IgD-negative memory B cell (primary cell): Measurements from ENCODE around the gene LBX2. TPM values are rescaled to one million over a fixed set of nuclear protein-coding genes. Genes with fewer than 3 reads are reported as not detected.

ENCODE experiments used
- H3K27ac Mint-ChIP-seq, 3 donors: one replicate each; pipeline ENCODE4 v1.8.0; 2020 to 2022; ENCODE audit warnings: mild to moderate bottlenecking in 3 of 3, mixed read lengths in 3 of 3, moderate library complexity in 1 of 3
- H3K27me3 Mint-ChIP-seq: one replicate; pipeline ENCODE4 v1.8.0; 2021; ENCODE audit warnings: mixed read lengths
- H3K36me3 Mint-ChIP-seq: one replicate; pipeline ENCODE4 v1.8.0; 2020; ENCODE audit warnings: mild to moderate bottlenecking, mixed read lengths
- H3K4me1 Mint-ChIP-seq, 3 donors: one replicate each; pipeline ENCODE4 v1.8.0; 2020 to 2022; ENCODE audit warnings: mixed read lengths in 3 of 3, mild to moderate bottlenecking in 1 of 3
- H3K4me3 Mint-ChIP-seq, 4 donors: one replicate each; pipeline ENCODE4 v1.8.0; 2020 to 2022; ENCODE audit warnings: mild to moderate bottlenecking in 4 of 4, mixed read lengths in 4 of 4, moderate library complexity in 3 of 4
- H3K9me3 Mint-ChIP-seq, 3 donors: one replicate each; pipeline ENCODE4 v1.8.0; 2020 to 2021; ENCODE audit warnings: mixed read lengths in 3 of 3, mild to moderate bottlenecking in 1 of 3
- polyA plus RNA-seq: library from polyadenylated mRNA; unstranded; fragments of 300-500 nt; fragmentation: Illumina TruSeq; gene quantifications from one replicate; pipeline ENCODE4 v1.2.3, GENCODE V29; 2021

LBX2 gene
- polyA plus RNA-seq, 1 donor from 2014 or later, result not detected

DNA sequence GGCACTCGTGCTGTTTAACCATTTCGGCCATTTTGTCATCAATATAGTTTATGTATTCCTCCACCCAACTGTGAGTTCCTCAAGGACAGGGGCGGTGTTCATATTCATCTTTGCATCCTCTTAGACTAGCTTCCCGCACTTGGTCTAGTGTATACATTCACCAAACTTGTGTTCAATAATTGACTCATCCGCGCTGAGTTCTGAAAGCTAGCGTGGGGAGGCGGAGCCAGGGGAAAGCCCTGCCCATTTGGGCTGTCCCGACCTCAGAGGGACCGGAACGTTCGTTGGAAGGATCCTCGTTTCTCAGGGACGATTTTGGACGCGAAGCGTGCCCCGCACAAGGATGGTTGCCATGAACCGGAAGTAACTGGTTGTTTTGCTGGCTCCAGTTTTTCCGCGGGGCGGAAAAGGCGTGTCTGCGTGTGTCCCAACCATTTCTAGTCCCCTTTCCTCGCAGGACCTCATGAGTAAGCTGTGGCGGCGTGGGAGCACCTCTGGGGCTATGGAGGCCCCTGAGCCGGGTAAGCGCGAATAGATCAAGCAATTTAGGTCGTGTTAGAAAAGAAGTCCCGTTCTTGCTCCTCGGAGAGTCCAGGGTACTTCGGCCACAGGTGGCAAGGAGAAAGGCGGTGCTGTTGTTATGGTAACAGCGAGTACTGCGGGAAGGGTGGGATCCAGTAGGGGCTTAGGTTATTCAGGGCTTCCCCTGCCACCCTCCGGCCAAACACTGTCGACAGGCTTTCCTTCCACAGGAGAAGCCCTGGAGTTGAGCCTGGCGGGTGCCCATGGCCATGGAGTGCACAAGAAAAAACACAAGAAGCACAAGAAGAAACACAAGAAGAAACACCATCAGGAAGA, 44.5 kb downstream of the LBX2 start, which contains the start of gene INO80B:
INO80B (plus strand) TSS at position 434 of the 858 bp plus-strand sequence; CDS start at position 464, 30 bp downstream.
- H3K4me3 Mint-ChIP-seq, result peak within 1 kb of the TSS; percentile 90 to 100 (median 97)
- H3K27me3 Mint-ChIP-seq, result no peaks in the 10 kb centered on the region
- H3K9me3 Mint-ChIP-seq, result no peaks in the 10 kb centered on the region
- peaks cover 40 to 48% (median 46%) of the 10 kb centered on the region in 3 donors for H3K4me1 Mint-ChIP-seq
- peak within 1 kb of the TSS; percentile 92 to 99 (median 97) for H3K27ac Mint-ChIP-seq
- peaks cover 5% of the 10 kb centered on the region for H3K36me3 Mint-ChIP-seq

DNA sequence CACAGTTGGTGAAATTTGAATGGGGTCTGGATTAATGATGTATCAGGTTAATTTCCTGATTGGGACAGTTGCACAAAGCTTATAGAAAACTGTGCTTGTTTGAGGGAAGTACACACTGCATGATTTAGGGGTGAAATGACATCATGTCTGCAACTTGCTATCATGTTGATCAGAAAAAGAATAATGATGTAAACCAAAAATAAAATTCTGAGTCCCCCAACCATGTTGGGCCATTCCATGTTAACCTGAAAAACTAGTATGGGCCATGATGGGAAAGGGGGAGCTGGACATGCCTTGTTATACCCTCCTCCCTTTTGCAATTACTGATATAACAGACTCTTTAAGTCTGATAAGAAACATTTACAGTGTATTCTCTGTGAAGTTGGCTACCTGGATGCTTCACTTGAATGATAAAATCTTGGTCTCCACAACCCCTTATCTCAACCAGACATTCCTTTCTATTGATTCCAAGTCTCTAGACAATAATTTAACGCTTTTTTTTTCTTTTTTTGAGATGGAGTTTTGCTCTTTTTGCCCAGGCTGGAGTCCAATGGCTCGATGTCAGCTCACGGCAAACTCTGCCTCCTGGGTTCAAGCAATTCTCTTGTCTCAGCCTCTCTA, 48.7 kb downstream of the LBX2 start:
- peak overlapping the region in 2 of 4 donors; percentile 27 to 41 for H3K4me3 Mint-ChIP-seq
- peaks cover 5% of the 10 kb centered on the region for H3K36me3 Mint-ChIP-seq
- H3K9me3 Mint-ChIP-seq, result no peaks in the 10 kb centered on the region
- H3K27me3 Mint-ChIP-seq, result no peaks in the 10 kb centered on the region
- no peak overlapping the region for H3K27ac Mint-ChIP-seq
- peaks cover 22 to 25% (median 24%) of the 10 kb centered on the region in 3 donors for H3K4me1 Mint-ChIP-seq

DNA sequence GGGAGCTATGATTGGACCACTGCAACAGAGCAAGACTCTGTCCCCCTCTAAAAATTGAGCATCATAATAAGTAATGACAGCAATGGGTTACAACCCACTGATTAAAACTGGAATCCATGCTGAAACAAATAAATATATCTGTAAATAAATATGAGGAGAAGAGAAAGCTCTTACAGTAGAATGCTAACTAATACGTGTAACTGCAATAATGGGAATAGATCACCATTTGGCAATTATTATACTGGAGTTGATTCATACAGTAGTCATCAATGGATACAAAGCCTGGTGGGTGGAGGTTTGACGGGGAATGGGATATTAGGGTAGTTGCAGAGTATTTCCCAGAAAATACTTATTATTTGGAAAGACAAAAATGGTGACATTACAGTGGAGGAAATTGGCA, 50.6 kb downstream of the LBX2 start:
- Mint-ChIP-seq H3K27ac (peak overlapping the region in 1 of 3 donors; percentile 73), H3K27me3 (peaks cover 2% of the 10 kb centered on the region), H3K9me3 (peaks cover 0 to 1% (median 0%) of the 10 kb centered on the region in 3 donors), H3K4me1 (peaks cover 11 to 13% (median 11%) of the 10 kb centered on the region in 3 donors), H3K36me3 (peaks cover 2% of the 10 kb centered on the region), H3K4me3 (no peak overlapping the region)

Other genes with a start within 250 kb of the LBX2 start
- 1.2 TPM for gene SLC4A5, start 156.2 kb downstream of the LBX2 start, polyA plus RNA-seq
- gene DCTN1, start 119.3 kb downstream of the LBX2 start, polyA plus RNA-seq, result 71.4 TPM
- 5.6 TPM for gene C2orf81, start 78.0 kb downstream of the LBX2 start, polyA plus RNA-seq
- 39.0 TPM for gene WDR54, start 77.9 kb downstream of the LBX2 start, polyA plus RNA-seq
- gene RTKN, start 57.7 kb downstream of the LBX2 start, polyA plus RNA-seq, result 0.88 TPM
- gene INO80B, start 44.5 kb downstream of the LBX2 start, polyA plus RNA-seq, result 11.4 TPM
- 39.5 TPM for gene WBP1, start 41.2 kb downstream of the LBX2 start, polyA plus RNA-seq
- 37.7 TPM for gene MOGS, start 34.2 kb downstream of the LBX2 start, polyA plus RNA-seq
- gene MRPL53, start 26.9 kb downstream of the LBX2 start, polyA plus RNA-seq, result 144 TPM
- 9.2 TPM for gene CCDC142, start 16.6 kb downstream of the LBX2 start, polyA plus RNA-seq
- 26.4 TPM for gene TTC31, start 16.5 kb downstream of the LBX2 start, polyA plus RNA-seq
- gene PCGF1, start 8.1 kb upstream of the LBX2 start, polyA plus RNA-seq, result 14.7 TPM
- not detected for gene TLX2, start 14.8 kb upstream of the LBX2 start, polyA plus RNA-seq
- gene DQX1, start 26.6 kb upstream of the LBX2 start, polyA plus RNA-seq, result 0.70 TPM
- 108 TPM for gene AUP1, start 30.1 kb upstream of the LBX2 start, polyA plus RNA-seq
- 34.4 TPM for gene HTRA2, start 30.3 kb upstream of the LBX2 start, polyA plus RNA-seq
- gene LOXL3, start 54.3 kb upstream of the LBX2 start, polyA plus RNA-seq, result 0.74 TPM
- gene DOK1, start 55.1 kb upstream of the LBX2 start, polyA plus RNA-seq, result 48.9 TPM
- not detected for gene M1AP, start 148.7 kb upstream of the LBX2 start, polyA plus RNA-seq
- gene SEMA4F, start 154.6 kb upstream of the LBX2 start, polyA plus RNA-seq, result 6.4 TPM